ENCODE data around the gene MS4A13. TPM values are rescaled to one million over a fixed set of nuclear protein-coding genes. Genes with fewer than 3 reads are reported as not detected.

MS4A13 gene
- total RNA-seq, 1 experiment from 2014 or later: not detected

DNA sequence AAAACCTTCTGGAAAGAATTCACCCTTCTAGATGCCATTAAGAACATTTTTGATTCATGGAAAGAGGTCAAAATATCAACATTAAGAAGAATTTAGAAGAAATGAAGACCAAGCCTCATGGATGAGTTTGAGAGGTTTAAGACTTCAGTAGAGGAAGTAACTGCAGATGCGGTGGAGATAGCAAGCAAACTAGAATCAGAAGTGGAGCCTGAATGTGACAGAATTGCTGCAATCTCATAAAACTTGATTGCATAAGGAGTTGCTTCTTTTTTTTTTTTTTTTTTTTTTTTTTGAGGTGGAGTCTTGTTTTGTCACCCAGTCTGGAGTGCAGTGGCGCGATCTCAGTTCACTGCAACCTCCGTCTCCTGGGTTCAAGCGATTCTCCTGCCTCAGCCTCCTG is 51.6 kb downstream of the MS4A13 start:
- Histone ChIP-seq H2AK5ac (ENCODE audit: insufficient read length, low read length) (no peak overlapping the region), H2BK120ac (ENCODE audit: low read depth, low read length, poor library complexity, severe bottlenecking) (no peak overlapping the region), H3K23me2 (ENCODE audit: insufficient read length, low read depth, low read length, poor library complexity, severe bottlenecking) (no peaks in the 10 kb centered on the region), H2BK15ac (ENCODE audit: low read depth, low read length) (no peak overlapping the region), H3K14ac (ENCODE audit: insufficient read depth, low read length) (no peak overlapping the region), H3K79me1 (ENCODE audit: insufficient read depth, low read depth, low read length, poor library complexity, severe bottlenecking) (no peaks in the 10 kb centered on the region), H3K4me1 (ENCODE audit: insufficient read depth, low read length) (no peaks in the 10 kb centered on the region), H3T11ph (ENCODE audit: low read length) (no peak overlapping the region), H3K27ac (ENCODE audit: insufficient read length, low read depth, low read length) (no peak overlapping the region), H2BK12ac (ENCODE audit: insufficient read length, low read depth, low read length) (no peak overlapping the region), H3K23ac (ENCODE audit: insufficient read length, low read depth, low read length) (no peak overlapping the region), H4K8ac (replicated peaks; ENCODE audit: insufficient read length, low read depth, low read length) (no peak overlapping the region), H3K4me2 (ENCODE audit: insufficient read depth, insufficient read length, low read length) (no peak overlapping the region), H3K18ac (ENCODE audit: insufficient read length, low read depth, low read length) (no peak overlapping the region), H3K27me3 (ENCODE audit: insufficient read depth, low read length) (no peaks in the 10 kb centered on the region), H4K91ac (ENCODE audit: insufficient read length, low read depth, low read length) (no peak overlapping the region), H3K9me3 (ENCODE audit: control insufficient read depth, low read depth, low read length) (no peaks in the 10 kb centered on the region), H3K79me2 (ENCODE audit: insufficient read depth, low read length) (no peaks in the 10 kb centered on the region), H2BK20ac (ENCODE audit: low read depth, low read length, poor library complexity, severe bottlenecking) (no peak overlapping the region), H2BK5ac (ENCODE audit: insufficient read length, low read length) (no peak overlapping the region), H3K9ac (ENCODE audit: extremely low read depth, insufficient read length, low read length) (no peak overlapping the region), H3K4ac (ENCODE audit: low read depth, low read length) (no peak overlapping the region), H4K20me1 (ENCODE audit: control insufficient read depth, insufficient read depth, insufficient read length) (no peaks in the 10 kb centered on the region), H4K5ac (ENCODE audit: insufficient read length, low read depth, low read length) (no peak overlapping the region), H3K56ac (ENCODE audit: insufficient read length, low read depth, low read length) (no peak overlapping the region), H2AFZ (ENCODE audit: low read length) (no peak overlapping the region)
- H3K9me3 Mint-ChIP-seq: peaks cover 11 to 16% of the 10 kb centered on the region in 2 experiments
- no peak for DNase-seq
- TF ChIP-seq, protein P1, sequence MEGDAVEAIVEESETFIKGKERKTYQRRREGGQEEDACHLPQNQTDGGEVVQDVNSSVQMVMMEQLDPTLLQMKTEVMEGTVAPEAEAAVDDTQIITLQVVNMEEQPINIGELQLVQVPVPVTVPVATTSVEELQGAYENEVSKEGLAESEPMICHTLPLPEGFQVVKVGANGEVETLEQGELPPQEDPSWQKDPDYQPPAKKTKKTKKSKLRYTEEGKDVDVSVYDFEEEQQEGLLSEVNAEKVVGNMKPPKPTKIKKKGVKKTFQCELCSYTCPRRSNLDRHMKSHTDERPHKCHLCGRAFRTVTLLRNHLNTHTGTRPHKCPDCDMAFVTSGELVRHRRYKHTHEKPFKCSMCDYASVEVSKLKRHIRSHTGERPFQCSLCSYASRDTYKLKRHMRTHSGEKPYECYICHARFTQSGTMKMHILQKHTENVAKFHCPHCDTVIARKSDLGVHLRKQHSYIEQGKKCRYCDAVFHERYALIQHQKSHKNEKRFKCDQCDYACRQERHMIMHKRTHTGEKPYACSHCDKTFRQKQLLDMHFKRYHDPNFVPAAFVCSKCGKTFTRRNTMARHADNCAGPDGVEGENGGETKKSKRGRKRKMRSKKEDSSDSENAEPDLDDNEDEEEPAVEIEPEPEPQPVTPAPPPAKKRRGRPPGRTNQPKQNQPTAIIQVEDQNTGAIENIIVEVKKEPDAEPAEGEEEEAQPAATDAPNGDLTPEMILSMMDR (conservative IDR thresholded peaks at IDR 0.05): no peak
- no peak overlapping the region for H3K27ac Mint-ChIP-seq
- peaks cover 2 to 20% (median 17%) of the 10 kb centered on the region in 3 experiments; a peak in 5 of 7 replicates for H3K36me3 Mint-ChIP-seq (ENCODE audit: insufficient read depth in 1 of 3, low read depth in 3 of 3)
- WGBS (ENCODE audit: extremely low coverage, insufficient read length, low lambda C conversion rate): no CpG with 5 or more reads among the region's 5 CpGs
- H3K4me1 Mint-ChIP-seq: no peaks in the 10 kb centered on the region
- H3K27me3 Mint-ChIP-seq (ENCODE audit: low read depth): no peaks in the 10 kb centered on the region
- no peak overlapping the region for H3K4me3 Mint-ChIP-seq
